ENCODE measurements around the gene GPATCH1. TPM values are rescaled to one million over a fixed set of nuclear protein-coding genes. Genes with fewer than 3 reads are reported as not detected.

GPATCH1 gene
- total and polyA plus RNA-seq, 2 of the 13 experiments (the other 11 are each of a cell fraction or from before 2014, with no cell fraction given) = 6.8 to 6.9 TPM

GRCh38 chr19:33052352-33052972, 28.5 kb upstream of the GPATCH1 start (continued):
- peak; percentile 76; the same call in 1 of the 2 replicates for TF ChIP-seq ZBTB25 (CRISPR knock-in tag; IDR thresholded peaks at IDR 0.05)
- no peak for TF ChIP-seq PBX3 (CRISPR knock-in tag; IDR thresholded peaks at IDR 0.05; ENCODE audit: borderline replicate concordance)
- no peak for TF ChIP-seq REST (IDR thresholded peaks at IDR 0.05; ENCODE audit: borderline replicate concordance in 1 of 2, low read depth in 1 of 2, low read length in 2 of 2)
- peak; percentile 69; the same call in 1 of the 2 replicates for TF ChIP-seq FOXA3 (CRISPR knock-in tag; IDR thresholded peaks at IDR 0.05)
- TF ChIP-seq E2F5 (CRISPR knock-in tag; conservative IDR thresholded peaks at IDR 0.05) = no peak
- no peak for TF ChIP-seq U2AF1 (optimal IDR thresholded peaks at IDR 0.05; ENCODE audit: low read depth, low read length)
- 0 out of 2 replicates have a peak, but pooled peaks have one; percentile 16 for TF ChIP-seq ZKSCAN8 (CRISPR knock-in tag; IDR thresholded peaks at IDR 0.05; ENCODE audit: borderline replicate concordance)
- TF ChIP-seq SKI (IDR thresholded peaks at IDR 0.05; ENCODE audit: partially characterized antibody) = no peak
- TF ChIP-seq SP5 (CRISPR knock-in tag; IDR thresholded peaks at IDR 0.05; ENCODE audit: borderline replicate concordance, low read depth) = no peak; the same call in 1 of the 2 replicates
- TF ChIP-seq RBM39 (IDR thresholded peaks at IDR 0.05; ENCODE audit: low read depth, low read length, poor library complexity, severe bottlenecking) = no peak
- no peak for TF ChIP-seq PREB (CRISPR knock-in tag; IDR thresholded peaks at IDR 0.05)
- no peak for TF ChIP-seq THAP7 (CRISPR knock-in tag; IDR thresholded peaks at IDR 0.05)
- TF ChIP-seq IKZF1 (IDR thresholded peaks at IDR 0.05) = no peak
- no peak for TF ChIP-seq ZNF883 (CRISPR knock-in tag; IDR thresholded peaks at IDR 0.05; ENCODE audit: not compliant biosample characterization)
- TF ChIP-seq ATF5 (CRISPR knock-in tag; IDR thresholded peaks at IDR 0.05; ENCODE audit: low read depth) = no peak
- no peak for TF ChIP-seq NFKB2 (CRISPR knock-in tag; IDR thresholded peaks at IDR 0.05; ENCODE audit: borderline replicate concordance)
- no peak for TF ChIP-seq ZBTB26 (CRISPR knock-in tag; IDR thresholded peaks at IDR 0.05; ENCODE audit: borderline replicate concordance)
- no peak for TF ChIP-seq RFXANK (CRISPR knock-in tag; IDR thresholded peaks at IDR 0.05)
